Karpas-422 (cell line): ENCODE data around the gene BRF1. TPM values are rescaled to one million over a fixed set of nuclear protein-coding genes. Genes with fewer than 3 reads are reported as not detected.

Source experiments
- DNase-seq: peaks from one replicate; pipeline ENCODE4 v3.0.0-alpha.2; 2015
- H2AFZ ChIP-seq: fragments of 200-600 bp; sonication (generic); 2 replicates; pipeline ENCODE4 v1.6.1; 2014; ENCODE audit warnings: antibody characterized with exemption, low read length, mixed read lengths
- H3K27ac ChIP-seq: fragments of 200-600 bp; sonication (generic); 2 replicates; pipeline ENCODE4 v1.5.1; 2014; ENCODE audit warnings: mild to moderate bottlenecking, low read length, moderate library complexity
- H3K27me3 ChIP-seq: fragments of 200-600 bp; sonication (generic); 2 replicates; pipeline ENCODE4 v1.6.1; 2014; ENCODE audit warnings: low read length, mixed read lengths
- H3K36me3 ChIP-seq: fragments of 200-600 bp; sonication (generic); 2 replicates; pipeline ENCODE4 v1.6.1; 2014; ENCODE audit warnings: low read length, mixed read lengths; ENCODE audit not compliant: insufficient read depth
- H3K4me1 ChIP-seq: fragments of 200-600 bp; sonication (generic); 2 replicates; pipeline ENCODE4 v1.6.1; 2014; ENCODE audit warnings: mild to moderate bottlenecking, low read length, mixed read lengths
- H3K4me2 ChIP-seq: fragments of 200-600 bp; sonication (generic); 2 replicates; pipeline ENCODE4 v1.6.1; 2014; ENCODE audit warnings: low read length, low read depth, mild to moderate bottlenecking; ENCODE audit not compliant: poor library complexity, severe bottlenecking
- H3K4me3 ChIP-seq: fragments of 200-600 bp; sonication (generic); 2 replicates; pipeline ENCODE4 v1.5.1; 2014; ENCODE audit warnings: mild to moderate bottlenecking, antibody characterized with exemption, low read length, mixed read lengths
- H3K79me2 ChIP-seq: fragments of 200-600 bp; sonication (generic); 2 replicates; pipeline ENCODE4 v1.6.1; 2014; ENCODE audit warnings: mild to moderate bottlenecking, low read length, mixed read lengths
- H3K9ac ChIP-seq: fragments of 200-600 bp; sonication (generic); 2 replicates; pipeline ENCODE4 v1.6.0; 2014; ENCODE audit warnings: low read length
- H3K9me2 ChIP-seq: fragments of 200-600 bp; sonication (generic), shearing (Covaris generic); replicated peaks from 2 replicates; pipeline ENCODE4 v1.6.0; 2014; ENCODE audit warnings: mild to moderate bottlenecking, low read length, moderate library complexity; ENCODE audit not compliant: insufficient read depth
- H3K9me3 ChIP-seq: fragments of 300-700, 200-600 bp; sonication (generic); 2 replicates; pipeline ENCODE4 v1.6.1; 2014; ENCODE audit warnings: low read length, mixed read lengths
- H4K20me1 ChIP-seq: fragments of 200-600 bp; sonication (generic); 2 replicates; pipeline ENCODE4 v1.6.1; 2014; ENCODE audit warnings: mild to moderate bottlenecking, antibody characterized with exemption, low read length, low read depth; ENCODE audit not compliant: insufficient read depth
- total RNA-seq: library from RNA; depleted of rRNA; stranded (reverse); fragments of >200 nt; shearing (Covaris generic); gene quantifications from 2 replicates; pipeline ENCODE4 v1.2.3, GENCODE V29; 2014; ENCODE audit warnings: low replicate concordance

Gene BRF1
- total RNA-seq, 1 experiment from 2014 or later: 19.0 TPM

GRCh38 chr14:105179191-105179590 is 121.6 kb downstream of the BRF1 start:
- Histone ChIP-seq H3K27me3 (no peaks in the 10 kb centered on the region), H3K27ac (no peak overlapping the region), H2AFZ (no peak overlapping the region), H3K4me3 (no peak overlapping the region), H3K4me2 (no peak overlapping the region), H3K9me2 (no peaks in the 10 kb centered on the region), H3K36me3 (no peaks in the 10 kb centered on the region), H3K9ac (no peak overlapping the region), H3K4me1 (peaks cover 10% of the 10 kb centered on the region), H3K9me3 (no peaks in the 10 kb centered on the region), H4K20me1 (peaks cover 25% of the 10 kb centered on the region), H3K79me2 (no peaks in the 10 kb centered on the region)
- DNase-seq: no peak

GRCh38 chr14:105178868-105179140 is 122.0 kb downstream of the BRF1 start:
- Histone ChIP-seq H2AFZ (no peak overlapping the region), H3K4me3 (no peak overlapping the region), H3K9ac (no peak overlapping the region), H3K9me3 (no peaks in the 10 kb centered on the region), H3K27ac (no peak overlapping the region), H3K4me1 (peaks cover 10% of the 10 kb centered on the region), H3K36me3 (no peaks in the 10 kb centered on the region), H4K20me1 (peaks cover 25% of the 10 kb centered on the region), H3K4me2 (no peak overlapping the region), H3K27me3 (no peaks in the 10 kb centered on the region), H3K79me2 (no peaks in the 10 kb centered on the region), H3K9me2 (no peaks in the 10 kb centered on the region)
- no peak for DNase-seq

- Histone ChIP-seq H3K9ac (no peak overlapping the region), H3K9me2 (no peaks in the 10 kb centered on the region), H4K20me1 (peaks cover 25% of the 10 kb centered on the region), H3K27ac (no peak overlapping the region), H3K4me2 (no peak overlapping the region), H3K9me3 (no peaks in the 10 kb centered on the region), H3K4me3 (no peak overlapping the region), H3K36me3 (no peaks in the 10 kb centered on the region), H3K79me2 (no peaks in the 10 kb centered on the region), H3K27me3 (no peaks in the 10 kb centered on the region), H3K4me1 (peaks cover 10% of the 10 kb centered on the region), H2AFZ (no peak overlapping the region)
- no peak for DNase-seq
Measured at GRCh38 chr14:105178069-105178867, 122.5 kb downstream of the BRF1 start.

- Histone ChIP-seq H3K4me1 (peaks cover 10% of the 10 kb centered on the region), H4K20me1 (peaks cover 27% of the 10 kb centered on the region), H3K9ac (no peak overlapping the region), H3K27me3 (no peaks in the 10 kb centered on the region), H3K36me3 (no peaks in the 10 kb centered on the region), H3K79me2 (no peaks in the 10 kb centered on the region), H3K4me3 (no peak overlapping the region), H3K4me2 (no peak overlapping the region), H2AFZ (no peak overlapping the region), H3K9me3 (no peaks in the 10 kb centered on the region), H3K9me2 (no peaks in the 10 kb centered on the region), H3K27ac (no peak overlapping the region)
- no peak for DNase-seq
Measured at GRCh38 chr14:105177082-105177481, 123.7 kb downstream of the BRF1 start.

GRCh38 chr14:105176513-105176912 is 124.3 kb downstream of the BRF1 start:
- Histone ChIP-seq H3K27me3 (no peaks in the 10 kb centered on the region), H4K20me1 (peaks cover 21% of the 10 kb centered on the region; the same call in 1 of the 2 replicates), H3K9ac (no peak overlapping the region), H3K4me2 (no peak overlapping the region), H3K9me2 (no peaks in the 10 kb centered on the region), H3K4me1 (peaks cover 10% of the 10 kb centered on the region), H3K79me2 (no peaks in the 10 kb centered on the region), H3K36me3 (no peaks in the 10 kb centered on the region), H3K4me3 (no peak overlapping the region), H3K27ac (no peak overlapping the region), H3K9me3 (no peaks in the 10 kb centered on the region), H2AFZ (no peak overlapping the region)
- DNase-seq: no peak

DNA sequence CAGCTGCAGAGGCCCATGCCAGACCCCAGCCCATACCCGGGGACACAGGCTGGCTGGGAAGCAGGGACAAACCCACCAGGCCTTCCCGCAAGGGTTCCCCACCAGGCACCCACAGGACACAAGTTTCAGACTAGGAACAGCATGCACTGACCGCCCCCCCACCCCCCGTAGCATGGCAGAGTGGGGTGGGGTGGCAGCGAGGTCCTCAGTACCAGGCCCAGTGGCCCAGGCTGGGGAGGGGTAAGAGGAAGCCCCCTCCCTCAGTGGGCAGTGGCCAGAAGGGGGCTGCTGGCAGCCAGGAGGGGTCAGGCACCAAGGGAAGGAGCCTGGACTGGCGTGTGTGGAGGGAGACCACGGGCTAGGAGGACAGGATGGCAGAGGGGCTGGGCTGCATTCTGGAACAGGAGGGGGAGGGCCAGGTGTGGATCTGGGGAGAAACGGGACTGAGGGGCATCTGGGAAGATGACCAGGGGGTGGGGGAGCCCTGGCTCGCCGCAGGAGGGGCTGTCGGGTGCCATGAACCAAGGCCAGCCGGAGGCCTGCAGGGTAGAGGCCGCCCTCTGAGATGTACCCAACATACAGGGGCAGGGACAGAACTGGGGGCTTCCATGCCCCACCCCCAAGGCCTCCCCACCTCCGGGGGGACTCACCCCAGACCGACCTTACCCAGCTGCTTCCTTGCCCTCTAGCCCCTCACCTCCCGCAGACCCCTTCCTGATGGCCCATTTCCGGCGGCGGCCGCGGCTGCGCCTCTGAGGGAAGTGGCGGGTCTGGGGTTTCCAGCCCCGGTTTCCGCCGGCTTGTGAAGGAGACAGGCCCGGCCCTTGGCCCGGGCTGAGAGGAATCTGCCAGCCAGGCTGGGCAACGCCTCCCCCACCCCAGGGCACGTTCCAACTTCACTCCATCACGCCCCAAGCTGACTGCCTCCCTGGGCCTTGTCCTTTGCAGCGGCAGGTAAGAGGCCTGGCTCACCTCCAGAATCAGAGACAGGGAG is 126.6 kb downstream of the BRF1 start:
- DNase-seq: no peak
- Histone ChIP-seq H3K9ac (no peak overlapping the region), H2AFZ (no peak overlapping the region), H3K4me3 (no peak overlapping the region), H3K9me2 (no peaks in the 10 kb centered on the region), H3K9me3 (no peaks in the 10 kb centered on the region), H3K4me2 (no peak overlapping the region), H3K27me3 (no peaks in the 10 kb centered on the region), H3K4me1 (peaks cover 5% of the 10 kb centered on the region; the same call in 1 of the 2 replicates), H4K20me1 (peaks cover 20% of the 10 kb centered on the region; the same call in 1 of the 2 replicates), H3K79me2 (no peaks in the 10 kb centered on the region), H3K27ac (no peak overlapping the region), H3K36me3 (no peaks in the 10 kb centered on the region)

DNA sequence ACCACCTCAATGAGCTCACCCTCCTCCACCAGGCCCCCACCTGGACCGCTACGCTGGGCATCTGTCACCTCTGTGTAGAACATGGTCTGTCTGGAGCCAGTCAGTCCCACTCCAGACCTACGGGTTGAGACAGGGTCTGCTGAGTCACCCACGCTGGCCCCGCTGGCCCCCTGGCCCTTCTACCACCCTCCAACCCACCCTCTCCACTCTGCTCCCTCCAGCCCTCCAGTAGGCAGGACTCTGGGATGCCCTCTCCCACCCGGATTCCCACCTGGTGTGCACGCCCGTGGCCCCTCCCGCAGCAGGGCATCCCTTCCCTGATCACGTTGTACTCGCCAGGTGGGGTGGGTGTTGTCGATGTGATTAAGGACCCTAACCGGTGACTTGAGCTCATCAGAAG is 127.7 kb downstream of the BRF1 start:
- Histone ChIP-seq H4K20me1 (peaks cover 20% of the 10 kb centered on the region; the same call in 1 of the 2 replicates), H3K9me3 (no peaks in the 10 kb centered on the region), H3K4me1 (peaks cover 7% of the 10 kb centered on the region; the same call in 1 of the 2 replicates), H3K4me2 (no peak overlapping the region), H3K9me2 (no peaks in the 10 kb centered on the region), H2AFZ (no peak overlapping the region), H3K9ac (no peak overlapping the region), H3K27ac (no peak overlapping the region), H3K4me3 (no peak overlapping the region), H3K79me2 (no peaks in the 10 kb centered on the region), H3K36me3 (no peaks in the 10 kb centered on the region), H3K27me3 (no peaks in the 10 kb centered on the region)
- no peak for DNase-seq

GRCh38 chr14:105172476-105172875 is 128.3 kb downstream of the BRF1 start:
- Histone ChIP-seq H3K9me2 (no peaks in the 10 kb centered on the region), H3K9ac (no peak overlapping the region), H4K20me1 (peaks cover 15% of the 10 kb centered on the region; the same call in 1 of the 2 replicates), H3K4me3 (no peak overlapping the region), H3K27ac (no peak overlapping the region), H3K4me2 (no peak overlapping the region), H3K36me3 (no peaks in the 10 kb centered on the region), H3K27me3 (no peaks in the 10 kb centered on the region), H3K79me2 (no peaks in the 10 kb centered on the region), H3K4me1 (peaks cover 7% of the 10 kb centered on the region; the same call in 1 of the 2 replicates), H3K9me3 (no peaks in the 10 kb centered on the region), H2AFZ (no peak overlapping the region)
- DNase-seq: no peak
